ENCODE results near the gene BRICD5.

DNA sequence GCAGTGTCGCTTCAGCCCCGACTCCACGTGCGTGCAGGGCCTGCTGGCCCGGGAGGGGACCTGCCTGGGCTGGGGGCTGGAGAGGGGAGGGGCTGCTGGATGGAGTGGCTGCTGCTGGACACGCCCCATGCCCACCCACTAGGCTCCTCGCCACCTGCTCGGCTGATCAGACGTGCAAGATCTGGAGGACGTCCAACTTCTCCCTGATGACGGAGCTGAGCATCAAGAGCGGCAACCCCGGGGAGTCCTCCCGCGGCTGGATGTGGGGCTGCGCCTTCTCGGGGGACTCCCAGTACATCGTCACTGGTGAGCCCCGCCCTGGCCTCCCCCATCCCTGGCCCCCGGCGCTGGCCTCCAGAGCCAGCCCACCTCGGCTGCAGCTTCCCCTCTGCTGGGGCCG is 2.4 kb downstream of the BRICD5 start:
- TF ChIP-seq GATA2 (IDR thresholded peaks at IDR 0.05; ENCODE audit: low read depth, low read length) (no peak), GATA3 (IDR thresholded peaks at IDR 0.05; ENCODE audit: low read depth, low read length) (no peak)

Measured in SH-SY5Y (cell line).